Endometrial microvascular endothelial cells (primary cell): ENCODE data around the gene TTC12. TPM values are rescaled to one million over a fixed set of nuclear protein-coding genes. Genes with fewer than 3 reads are reported as not detected.

ENCODE experiments used
- in situ Hi-C: cut with HindIII; loops from 2 replicates; pipeline ENCODE4 v1.10.0; 2017; ENCODE audit warnings: low sequenced_read_pairs, low pct_unique_long_range_greater_than_20kb; ENCODE audit errors: inconsistent ontology term
- total RNA-seq: library from RNA; depleted of rRNA; stranded (reverse); fragments of >200 nt; gene quantifications from one replicate; pipeline ENCODE4 v1.2.3, GENCODE V29; 2015; ENCODE audit errors: inconsistent ontology term

The TTC12 gene, protein sequence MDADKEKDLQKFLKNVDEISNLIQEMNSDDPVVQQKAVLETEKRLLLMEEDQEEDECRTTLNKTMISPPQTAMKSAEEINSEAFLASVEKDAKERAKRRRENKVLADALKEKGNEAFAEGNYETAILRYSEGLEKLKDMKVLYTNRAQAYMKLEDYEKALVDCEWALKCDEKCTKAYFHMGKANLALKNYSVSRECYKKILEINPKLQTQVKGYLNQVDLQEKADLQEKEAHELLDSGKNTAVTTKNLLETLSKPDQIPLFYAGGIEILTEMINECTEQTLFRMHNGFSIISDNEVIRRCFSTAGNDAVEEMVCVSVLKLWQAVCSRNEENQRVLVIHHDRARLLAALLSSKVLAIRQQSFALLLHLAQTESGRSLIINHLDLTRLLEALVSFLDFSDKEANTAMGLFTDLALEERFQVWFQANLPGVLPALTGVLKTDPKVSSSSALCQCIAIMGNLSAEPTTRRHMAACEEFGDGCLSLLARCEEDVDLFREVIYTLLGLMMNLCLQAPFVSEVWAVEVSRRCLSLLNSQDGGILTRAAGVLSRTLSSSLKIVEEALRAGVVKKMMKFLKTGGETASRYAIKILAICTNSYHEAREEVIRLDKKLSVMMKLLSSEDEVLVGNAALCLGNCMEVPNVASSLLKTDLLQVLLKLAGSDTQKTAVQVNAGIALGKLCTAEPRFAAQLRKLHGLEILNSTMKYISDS
- 4.8 TPM for total RNA-seq

GRCh38 chr11:113314389-113315301, at the start of gene TTC12:
TSS of gene TTC12 (plus strand) at chr11:113314583. CDS start at chr11:113316258, 1,675 bp downstream.
- in situ Hi-C loops, result no loop called here

DNA sequence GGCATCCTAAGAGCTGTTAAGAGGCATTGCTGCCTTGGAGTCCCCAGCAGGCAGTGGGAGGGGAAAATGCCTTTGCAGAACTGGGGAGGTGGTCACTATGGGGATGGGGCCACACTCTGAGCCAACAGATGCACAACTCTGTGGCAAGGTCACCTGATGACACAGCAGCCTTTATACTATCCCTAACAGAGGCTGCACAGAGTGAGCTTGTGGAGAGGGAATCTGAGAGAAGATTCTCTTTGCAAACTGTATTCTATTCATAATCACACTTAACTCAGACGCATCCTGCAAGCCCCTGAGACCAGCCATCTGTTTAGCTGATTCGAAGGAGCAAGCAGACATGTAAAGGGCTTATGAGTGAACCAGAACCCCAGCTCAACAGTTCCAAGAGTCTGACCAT, 49.0 kb upstream of the TTC12 start:
- in situ Hi-C loops, result no loop called here

DNA sequence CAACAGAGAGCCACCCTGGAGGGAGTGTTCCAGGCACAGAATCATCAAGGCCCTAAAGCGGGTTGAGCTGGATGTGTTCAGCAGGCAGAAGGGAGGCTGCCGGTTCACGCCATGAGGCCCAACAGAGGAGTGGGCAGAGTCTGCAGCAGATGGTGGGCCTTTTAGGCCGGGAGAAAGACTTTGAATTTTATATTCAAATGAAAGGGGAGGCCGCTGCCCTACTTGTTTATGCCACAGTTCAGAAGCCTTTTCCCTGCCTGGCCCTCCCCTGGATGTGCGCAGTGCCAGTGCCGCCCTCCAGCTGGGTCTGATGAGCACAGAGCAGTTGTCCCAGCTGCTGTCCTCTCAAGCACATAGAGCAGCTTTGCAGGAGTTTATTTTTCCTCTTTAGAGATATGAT, 46.9 kb upstream of the TTC12 start:
- in situ Hi-C loops, result no loop called here

- in situ Hi-C loops, result no loop called here
Measured at GRCh38 chr11:113269096-113269495, 45.3 kb upstream of the TTC12 start.

DNA sequence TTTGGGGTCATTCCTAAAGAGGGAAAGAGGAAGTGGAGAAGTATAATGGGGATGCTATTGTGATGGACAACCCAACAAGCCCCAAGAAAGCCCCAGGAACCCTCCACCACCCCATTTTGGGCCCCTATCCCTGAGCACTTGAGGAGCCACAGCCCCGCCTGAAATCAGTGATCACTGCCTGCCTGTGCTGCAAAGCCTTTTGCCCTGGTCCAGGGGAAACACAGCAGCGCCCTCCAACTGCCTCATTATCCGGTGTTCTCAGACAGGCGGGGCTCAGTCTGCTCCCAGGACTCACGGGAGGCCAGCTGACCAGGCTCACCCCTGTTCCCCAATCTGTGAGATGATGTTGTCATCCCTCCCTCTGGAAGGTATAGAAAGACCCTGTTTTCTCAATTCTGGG, 44.7 kb upstream of the TTC12 start:
- in situ Hi-C loops, result no loop called here

GRCh38 chr11:113270080-113270479, 44.3 kb upstream of the TTC12 start:
- in situ Hi-C loops, result no loop called here

GRCh38 chr11:113271551-113272245, 42.7 kb upstream of the TTC12 start:
- in situ Hi-C loops, result no loop called here

- in situ Hi-C loops, result no loop called here
Measured at GRCh38 chr11:113272281-113272680, 42.1 kb upstream of the TTC12 start.

DNA sequence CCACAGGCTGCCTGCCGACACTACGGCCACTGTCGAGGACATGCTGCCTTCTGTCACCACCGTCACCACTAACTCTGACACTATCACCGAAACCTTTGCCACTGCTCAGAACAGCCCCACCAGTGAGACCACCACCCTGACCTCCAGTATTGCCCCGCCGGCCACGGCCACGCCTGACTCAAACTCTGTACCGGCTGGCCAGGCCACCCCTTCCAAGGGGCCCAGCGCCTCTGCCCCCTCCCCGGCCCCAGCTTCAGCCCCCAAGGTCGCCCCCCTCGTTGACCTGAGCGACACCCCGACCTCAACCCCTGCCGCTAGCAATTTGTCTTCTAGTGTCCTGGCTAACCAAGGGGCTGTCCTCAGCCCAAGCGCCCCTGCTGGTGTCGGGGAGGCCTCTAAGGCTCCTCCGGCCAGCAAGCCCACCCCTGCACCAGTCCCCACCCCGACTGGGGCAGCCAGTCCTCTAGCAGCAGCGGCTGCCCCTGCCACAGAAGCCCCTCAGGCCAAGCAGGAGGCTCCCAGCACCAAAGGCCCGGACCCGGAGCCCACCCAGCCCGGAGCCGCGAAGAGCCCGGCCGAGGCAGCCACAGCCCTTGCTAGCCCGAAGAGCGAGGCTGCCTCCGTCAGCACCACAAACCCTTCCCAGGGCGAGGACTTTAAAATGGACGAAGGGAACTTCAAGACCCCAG, 41.3 kb upstream of the TTC12 start:
- in situ Hi-C loops, result no loop called here

- in situ Hi-C loops, result no loop called here
Measured at GRCh38 chr11:113273720-113274119, 40.7 kb upstream of the TTC12 start.

DNA sequence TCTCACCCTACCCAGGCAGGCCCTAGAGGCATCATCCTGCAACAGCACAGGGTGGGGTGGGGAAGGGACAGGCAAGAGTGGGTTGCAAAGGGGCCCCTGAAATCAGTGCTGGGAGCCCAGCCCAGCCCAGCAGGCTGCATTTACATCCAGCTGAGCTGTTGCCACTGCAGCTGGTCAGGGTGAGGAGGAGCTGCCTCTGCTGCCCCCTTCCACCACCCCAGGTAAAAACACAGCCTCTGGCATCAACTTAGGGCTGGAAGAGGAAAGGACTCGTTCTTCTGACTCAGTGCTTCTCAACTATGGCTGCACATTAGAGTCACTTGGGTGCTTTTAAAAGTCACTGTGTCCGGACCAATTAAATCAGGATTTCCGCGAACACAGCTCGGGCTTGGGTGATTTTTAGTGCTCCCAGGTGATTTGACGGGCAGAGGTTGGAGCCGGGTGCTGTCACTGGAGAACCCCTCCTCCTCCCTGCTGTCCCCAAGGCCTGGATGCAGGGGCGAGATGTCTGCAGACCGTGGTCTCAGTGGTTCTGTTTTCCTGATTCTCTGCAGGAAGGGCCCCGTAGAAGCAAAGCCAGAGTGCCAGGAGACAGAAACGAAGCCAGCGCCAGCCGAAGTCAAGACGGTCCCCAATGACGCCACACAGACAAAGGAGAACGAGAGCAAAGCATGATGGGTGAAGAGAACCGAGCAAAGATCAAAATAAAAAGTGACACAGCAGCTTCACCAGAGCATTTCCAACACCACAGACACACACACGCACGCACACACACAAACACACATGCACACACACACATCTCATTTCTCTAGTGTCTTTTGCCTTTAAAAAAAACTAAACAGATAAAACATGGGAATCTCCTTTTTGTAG, 39.4 kb upstream of the TTC12 start:
- in situ Hi-C loops, result no loop called here

DNA sequence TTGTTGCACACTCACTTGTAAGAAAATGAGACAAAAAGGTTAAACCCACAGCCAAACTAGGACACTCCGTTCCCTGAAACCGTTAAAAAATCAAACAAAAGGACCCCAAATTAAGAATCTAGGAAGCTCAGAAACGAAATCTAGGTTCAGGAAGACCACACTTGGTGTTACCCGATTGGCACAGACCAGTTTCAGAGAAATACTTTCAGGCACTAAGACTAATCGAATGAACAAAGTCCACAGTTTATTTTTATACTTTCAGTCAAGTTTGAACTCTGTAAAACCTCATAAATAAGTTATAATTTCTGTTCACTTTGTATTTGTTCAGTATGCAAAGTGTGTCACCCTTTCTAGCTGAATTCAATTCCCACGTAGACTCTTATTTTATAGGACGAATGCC, 38.8 kb upstream of the TTC12 start:
- in situ Hi-C loops, result no loop called here

GRCh38 chr11:113276466-113276865, 37.9 kb upstream of the TTC12 start:
- in situ Hi-C loops, result no loop called here

- in situ Hi-C loops, result no loop called here
Measured at GRCh38 chr11:113277907-113278306, 36.5 kb upstream of the TTC12 start.

DNA sequence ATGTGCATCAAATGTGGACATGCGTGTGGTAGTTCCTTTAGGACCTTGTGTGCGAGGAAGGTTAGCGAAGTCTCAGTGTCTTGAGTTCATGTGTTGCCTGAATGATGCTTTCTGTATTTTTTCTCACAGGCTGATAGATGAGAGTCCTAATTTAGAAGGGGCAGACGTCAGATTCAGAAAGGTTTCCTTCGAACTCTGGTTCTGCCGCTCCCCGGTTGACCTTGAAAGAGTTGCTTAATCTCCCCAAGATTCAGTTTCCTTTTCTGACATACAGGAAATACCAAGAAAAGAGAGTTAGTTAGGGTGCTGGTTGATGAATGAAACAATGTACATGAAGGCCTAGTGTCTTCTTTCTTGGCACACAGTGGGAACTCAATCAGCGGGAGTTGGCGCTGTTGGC, 35.9 kb upstream of the TTC12 start:
- in situ Hi-C loops, result no loop called here

GRCh38 chr11:113278925-113279324, 35.5 kb upstream of the TTC12 start:
- in situ Hi-C loops, result no loop called here

- in situ Hi-C loops, result no loop called here
Measured at GRCh38 chr11:113279591-113279990, 34.8 kb upstream of the TTC12 start.
